ENCODE measurements around the gene ANKRD18B.

ANKRD18B gene

DNA sequence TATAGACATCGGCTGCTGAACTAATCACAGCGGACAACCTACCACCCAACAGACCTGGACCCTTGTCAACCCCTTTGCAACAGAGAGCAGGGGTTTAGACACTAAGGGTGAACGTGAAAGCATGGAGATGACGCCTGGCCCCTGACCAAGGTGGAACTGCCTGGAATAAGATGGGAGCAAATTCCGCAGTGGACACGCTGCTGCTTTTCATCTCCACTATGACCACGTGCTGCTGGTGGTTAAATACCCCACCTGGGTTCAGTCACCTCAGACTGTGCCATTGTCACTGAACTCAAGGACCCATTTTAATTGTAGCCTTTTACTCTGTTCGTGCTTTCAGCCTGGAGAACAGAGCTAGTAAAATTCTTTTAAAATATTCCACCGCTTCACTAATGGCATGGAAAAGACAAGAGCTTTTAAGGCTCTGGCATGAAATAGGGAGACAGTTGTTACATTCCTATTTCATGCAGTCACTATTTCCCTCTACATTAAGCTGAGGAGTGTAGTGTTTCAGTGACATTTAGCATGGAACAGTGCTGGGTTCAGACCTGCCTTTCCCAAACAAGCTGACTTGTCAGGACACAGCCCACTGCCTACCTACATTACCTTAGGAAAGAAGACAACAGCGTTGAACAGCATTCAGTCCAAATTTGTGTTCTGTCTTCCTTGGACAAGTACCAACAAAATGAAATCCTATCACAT is 96.8 kb downstream of the ANKRD18B start:
- Histone ChIP-seq H3K36me3 (ENCODE audit: control insufficient read depth, insufficient read depth, low read length) (no peaks in the 10 kb centered on the region), H3K4me1 (ENCODE audit: control insufficient read depth, insufficient read depth, low read length) (no peaks in the 10 kb centered on the region), H3K27me3 (ENCODE audit: control insufficient read depth, insufficient read depth, low read length) (no peaks in the 10 kb centered on the region), H3K4me3 (ENCODE audit: low read length) (no peak overlapping the region), H3K9ac (ENCODE audit: low read length) (no peak overlapping the region), H3K9me3 (ENCODE audit: control insufficient read depth, low read length) (no peaks in the 10 kb centered on the region)
